ENCODE data around the gene STUB1. TPM values are rescaled to one million over a fixed set of nuclear protein-coding genes. Genes with fewer than 3 reads are reported as not detected.
"Not testable (repeated sequence)": the region's sequence is repeated elsewhere in the genome, so short reads cannot be mapped to it uniquely, and the experiment has no call there.

STUB1 gene
- total RNA-seq, 1 donor from 2014 or later = 99.3 TPM

- DNase-seq (ENCODE audit: low read depth, low spot score) = peak; percentile 88
- no peak for TF ChIP-seq CTCF (conservative IDR thresholded peaks at IDR 0.05)
- Mint-ChIP-seq H3K36me3 (ENCODE audit: low read depth) (no peaks in the 10 kb centered on the region), H3K4me3 (peak overlapping the region; percentile 84), H3K9me3 (no peaks in the 10 kb centered on the region), H3K27me3 (ENCODE audit: low read depth) (peaks cover 45% of the 10 kb centered on the region), H3K27ac (ENCODE audit: unreplicated experiment) (peak overlapping the region; percentile 90), H3K4me1 (peaks cover 17% of the 10 kb centered on the region)
These were observed 29.6 kb downstream of the STUB1 start for GRCh38 chr16:709566-710499.

- peaks cover 44% of the 10 kb centered on the region for H3K27me3 Mint-ChIP-seq (ENCODE audit: low read depth)
- peak overlapping the region; percentile 74 for H3K4me3 Mint-ChIP-seq
- TF ChIP-seq CTCF (conservative IDR thresholded peaks at IDR 0.05) = no peak
- peaks cover 17% of the 10 kb centered on the region for H3K4me1 Mint-ChIP-seq
- no peaks in the 10 kb centered on the region for H3K36me3 Mint-ChIP-seq (ENCODE audit: low read depth)
- peak overlapping the region; percentile 90 for H3K27ac Mint-ChIP-seq (ENCODE audit: unreplicated experiment)
- no peak for DNase-seq (ENCODE audit: low read depth, low spot score)
- H3K9me3 Mint-ChIP-seq = no peaks in the 10 kb centered on the region
These were observed 30.4 kb downstream of the STUB1 start for GRCh38 chr16:710500-711075.

- Mint-ChIP-seq H3K36me3 (ENCODE audit: low read depth) (no peaks in the 10 kb centered on the region), H3K27me3 (ENCODE audit: low read depth) (peaks cover 45% of the 10 kb centered on the region), H3K9me3 (no peaks in the 10 kb centered on the region), H3K4me1 (peaks cover 18% of the 10 kb centered on the region), H3K27ac (ENCODE audit: unreplicated experiment) (no peak overlapping the region), H3K4me3 (peak overlapping the region; percentile 27)
- no peak for TF ChIP-seq CTCF (conservative IDR thresholded peaks at IDR 0.05)
- DNase-seq (ENCODE audit: low read depth, low spot score) = no peak
These were observed 30.9 kb downstream of the STUB1 start for GRCh38 chr16:711084-711483.

- peak; percentile 86 for DNase-seq (ENCODE audit: low read depth, low spot score)
- Mint-ChIP-seq H3K27me3 (ENCODE audit: low read depth) (peaks cover 43% of the 10 kb centered on the region), H3K27ac (ENCODE audit: unreplicated experiment) (no peak overlapping the region), H3K9me3 (no peaks in the 10 kb centered on the region), H3K36me3 (ENCODE audit: low read depth) (no peaks in the 10 kb centered on the region), H3K4me1 (peaks cover 23% of the 10 kb centered on the region), H3K4me3 (peak overlapping the region; percentile 27)
- TF ChIP-seq CTCF (conservative IDR thresholded peaks at IDR 0.05) = peak; percentile 96
These were observed 31.5 kb downstream of the STUB1 start for GRCh38 chr16:711548-712320.

- H3K27ac Mint-ChIP-seq (ENCODE audit: unreplicated experiment); H3K9me3 Mint-ChIP-seq; H3K36me3 Mint-ChIP-seq (ENCODE audit: low read depth); DNase-seq (ENCODE audit: low read depth, low spot score): not testable (repeated sequence)
- H3K4me1 Mint-ChIP-seq = peaks cover 23% of the 10 kb centered on the region
- peak; percentile 61 for TF ChIP-seq CTCF (conservative IDR thresholded peaks at IDR 0.05)
- H3K27me3 Mint-ChIP-seq (ENCODE audit: low read depth) = peaks cover 34% of the 10 kb centered on the region
- H3K4me3 Mint-ChIP-seq = peak overlapping the region; percentile 80
These were observed 32.6 kb downstream of the STUB1 start for GRCh38 chr16:712740-713250.

Data from neural crest cell (in vitro differentiated cells).